ENCODE measurements around the gene SIVA1. TPM values are rescaled to one million over a fixed set of nuclear protein-coding genes. Genes with fewer than 3 reads are reported as not detected.

Gene SIVA1
- polyA plus RNA-seq, 1 experiment = 49.7 TPM

DNA sequence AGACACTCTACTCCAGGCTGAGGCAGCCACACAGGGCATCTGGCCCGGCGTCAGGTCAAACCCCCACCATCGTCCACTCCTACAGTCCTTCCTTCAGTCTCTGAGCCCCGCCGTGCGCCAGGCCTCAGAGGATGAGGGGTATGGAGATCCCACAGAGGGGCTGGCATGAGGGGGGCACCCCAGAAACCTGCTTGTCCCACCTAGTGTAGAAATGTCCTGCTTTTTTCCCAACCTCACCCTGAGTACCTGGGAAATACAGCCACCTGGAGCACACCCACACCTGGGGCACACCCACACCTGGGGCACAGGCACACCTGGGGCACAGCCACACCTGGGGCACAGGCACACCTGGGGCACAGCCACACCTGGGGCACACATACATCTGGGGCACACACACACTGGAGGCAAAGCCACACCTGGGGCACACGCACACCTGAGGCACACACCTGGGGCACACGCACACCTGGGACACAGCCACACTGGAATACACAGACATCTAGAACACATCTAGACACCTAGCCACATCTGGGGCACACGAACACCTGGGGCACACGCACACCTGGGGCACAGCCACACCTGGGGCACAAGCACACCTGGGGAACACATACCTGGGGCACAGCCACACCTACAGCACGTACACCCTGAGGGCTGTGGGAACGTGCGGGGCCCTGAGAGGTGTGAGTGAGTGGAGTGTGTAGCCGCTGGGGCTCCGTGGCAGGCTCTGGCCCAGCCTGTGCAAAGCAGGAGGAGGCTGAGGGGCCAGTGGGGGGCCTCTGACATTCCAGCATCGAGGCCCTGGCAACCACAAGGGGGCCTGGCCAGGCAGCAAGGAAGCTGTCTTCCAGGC, 24.2 kb downstream of the SIVA1 start:
- POLR2A ChIA-PET = no interaction called here
- H3K9me3 ChIP-seq (ENCODE audit: control insufficient read depth, insufficient read depth, low read length) = peaks cover 15% of the 10 kb centered on the region; the same call in 1 of the 2 replicates
- CTCF ChIA-PET = interaction anchor here (0.6 to 0.7 kb wide), 2 partner anchors 8 to 268 kb away, joined by 4 to 6 read pairs; no protein-coding TSS in a partner anchor

GRCh38 chr14:104777808-104778249, 24.9 kb downstream of the SIVA1 start:
- H3K9me3 ChIP-seq (ENCODE audit: control insufficient read depth, insufficient read depth, low read length) = peaks cover 10% of the 10 kb centered on the region; the same call in 1 of the 2 replicates
- TF ChIP-seq, protein P1, sequence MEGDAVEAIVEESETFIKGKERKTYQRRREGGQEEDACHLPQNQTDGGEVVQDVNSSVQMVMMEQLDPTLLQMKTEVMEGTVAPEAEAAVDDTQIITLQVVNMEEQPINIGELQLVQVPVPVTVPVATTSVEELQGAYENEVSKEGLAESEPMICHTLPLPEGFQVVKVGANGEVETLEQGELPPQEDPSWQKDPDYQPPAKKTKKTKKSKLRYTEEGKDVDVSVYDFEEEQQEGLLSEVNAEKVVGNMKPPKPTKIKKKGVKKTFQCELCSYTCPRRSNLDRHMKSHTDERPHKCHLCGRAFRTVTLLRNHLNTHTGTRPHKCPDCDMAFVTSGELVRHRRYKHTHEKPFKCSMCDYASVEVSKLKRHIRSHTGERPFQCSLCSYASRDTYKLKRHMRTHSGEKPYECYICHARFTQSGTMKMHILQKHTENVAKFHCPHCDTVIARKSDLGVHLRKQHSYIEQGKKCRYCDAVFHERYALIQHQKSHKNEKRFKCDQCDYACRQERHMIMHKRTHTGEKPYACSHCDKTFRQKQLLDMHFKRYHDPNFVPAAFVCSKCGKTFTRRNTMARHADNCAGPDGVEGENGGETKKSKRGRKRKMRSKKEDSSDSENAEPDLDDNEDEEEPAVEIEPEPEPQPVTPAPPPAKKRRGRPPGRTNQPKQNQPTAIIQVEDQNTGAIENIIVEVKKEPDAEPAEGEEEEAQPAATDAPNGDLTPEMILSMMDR (IDR thresholded peaks at IDR 0.05; ENCODE audit: low read depth, low read length) = no peak
- no peak overlapping the region for H3K27ac ChIP-seq (ENCODE audit: low read depth, low read length)
- no peak for DNase-seq (ENCODE audit: low read depth, low spot score)
- H3K4me3 ChIP-seq (ENCODE audit: low read depth, low read length) = no peak overlapping the region
- ChIA-PET POLR2A (no interaction called here), CTCF (interaction anchor here (0.7 kb wide), 1 partner anchor 9 kb away, joined by 6 read pairs; no protein-coding TSS in a partner anchor)
- no peaks in the 10 kb centered on the region for H3K27me3 ChIP-seq (ENCODE audit: control insufficient read depth, insufficient read depth, low read length)

More for the DNA sequence above, 24.2 kb downstream of the SIVA1 start:
- no peaks in the 10 kb centered on the region for H3K27me3 ChIP-seq (ENCODE audit: control insufficient read depth, insufficient read depth, low read length)
- DNase-seq (ENCODE audit: low read depth, low spot score) = no peak
- TF ChIP-seq, protein P1 (IDR thresholded peaks at IDR 0.05; ENCODE audit: low read depth, low read length) = no peak
- no peak overlapping the region for H3K27ac ChIP-seq (ENCODE audit: low read depth, low read length)
- H3K4me3 ChIP-seq (ENCODE audit: low read depth, low read length) = no peak overlapping the region

GRCh38 chr14:104778694-104779331, 25.9 kb downstream of the SIVA1 start:
- TF ChIP-seq, protein P1 (IDR thresholded peaks at IDR 0.05; ENCODE audit: low read depth, low read length) = no peak
- CTCF ChIA-PET = interaction anchor here (0.9 to 1.4 kb wide), 2 partner anchors 10 to 48 kb away, joined by 4 to 9 read pairs; no protein-coding TSS in a partner anchor
- Histone ChIP-seq H3K27me3 (ENCODE audit: control insufficient read depth, insufficient read depth, low read length) (no peaks in the 10 kb centered on the region), H3K9me3 (ENCODE audit: control insufficient read depth, insufficient read depth, low read length) (peaks cover 7% of the 10 kb centered on the region; the same call in 1 of the 2 replicates), H3K4me3 (ENCODE audit: low read depth, low read length) (no peak overlapping the region), H3K27ac (ENCODE audit: low read depth, low read length) (no peak overlapping the region)
- no peak for DNase-seq (ENCODE audit: low read depth, low spot score)
- POLR2A ChIA-PET = no interaction called here

- Histone ChIP-seq H3K27me3 (ENCODE audit: control insufficient read depth, insufficient read depth, low read length) (no peaks in the 10 kb centered on the region), H3K27ac (ENCODE audit: low read depth, low read length) (no peak overlapping the region), H3K9me3 (ENCODE audit: control insufficient read depth, insufficient read depth, low read length) (peaks cover 7% of the 10 kb centered on the region; the same call in 1 of the 2 replicates), H3K4me3 (ENCODE audit: low read depth, low read length) (no peak overlapping the region)
- TF ChIP-seq, protein P1 (IDR thresholded peaks at IDR 0.05; ENCODE audit: low read depth, low read length) = no peak
- no peak for DNase-seq (ENCODE audit: low read depth, low spot score)
- ChIA-PET POLR2A (interaction anchor here (0.6 kb wide), 1 partner anchor 27 kb away, joined by 3 read pairs; the partner anchor contains the start of gene SIVA1), CTCF (interaction anchor here (1.4 to 2.7 kb wide), 2 partner anchors 11 to 46 kb away, joined by 7 to 12 read pairs (median 9); no protein-coding TSS in a partner anchor)
Observed at GRCh38 chr14:104779776-104780512, 27.0 kb downstream of the SIVA1 start.
